GM18502 (cell line): ENCODE measurements around the gene NUP42.

Experiments
- ATAC-seq: cut with Tn5 transposase; IDR thresholded peaks from one replicate; pipeline ENCODE4 v1.9.1; 2021; ENCODE audit warnings: mild to moderate bottlenecking; ENCODE audit not compliant: unreplicated experiment, poor library complexity

Gene NUP42

GRCh38 chr7:23228412-23228811 is 46.6 kb downstream of the NUP42 start:
- ATAC-seq: no peak

GRCh38 chr7:23230641-23231101 is 48.8 kb downstream of the NUP42 start:
- no peak for ATAC-seq

- no peak for ATAC-seq
Measured at GRCh38 chr7:23232966-23233365, 51.1 kb downstream of the NUP42 start.

DNA sequence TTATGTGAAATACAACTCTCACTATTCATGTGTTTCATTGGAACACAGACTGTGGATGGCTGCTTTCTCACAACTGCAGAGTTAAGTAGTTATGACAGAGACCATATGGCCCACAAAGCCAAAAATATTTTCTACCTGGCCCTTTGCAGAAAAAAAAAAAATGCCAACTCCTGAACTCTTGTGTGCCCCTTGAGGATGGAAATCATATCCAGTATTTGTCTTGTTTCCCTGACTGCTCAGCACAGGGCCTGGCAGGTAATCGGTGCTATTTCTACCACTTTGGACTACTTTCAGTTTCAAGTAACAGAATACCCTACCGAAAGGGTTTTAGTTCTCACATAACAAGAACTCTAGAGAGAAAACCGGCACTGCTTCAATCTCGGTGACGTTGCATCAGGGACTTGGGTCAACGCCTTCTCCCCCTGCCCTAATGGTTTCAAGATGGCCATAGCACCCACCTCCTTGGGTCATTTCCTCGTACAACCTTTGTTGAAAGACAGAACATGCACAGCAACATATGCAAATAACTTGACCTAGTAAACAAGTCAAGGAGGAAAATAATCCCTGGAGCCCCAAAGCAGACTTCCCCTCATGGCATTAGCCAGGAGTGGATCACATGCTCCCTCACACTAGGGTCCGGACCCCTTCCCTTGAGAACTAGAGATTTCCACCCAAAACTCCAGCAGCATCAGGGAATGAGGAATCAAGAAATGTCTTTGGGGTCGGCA is 52.9 kb downstream of the NUP42 start:
- ATAC-seq: peak; percentile 76

DNA sequence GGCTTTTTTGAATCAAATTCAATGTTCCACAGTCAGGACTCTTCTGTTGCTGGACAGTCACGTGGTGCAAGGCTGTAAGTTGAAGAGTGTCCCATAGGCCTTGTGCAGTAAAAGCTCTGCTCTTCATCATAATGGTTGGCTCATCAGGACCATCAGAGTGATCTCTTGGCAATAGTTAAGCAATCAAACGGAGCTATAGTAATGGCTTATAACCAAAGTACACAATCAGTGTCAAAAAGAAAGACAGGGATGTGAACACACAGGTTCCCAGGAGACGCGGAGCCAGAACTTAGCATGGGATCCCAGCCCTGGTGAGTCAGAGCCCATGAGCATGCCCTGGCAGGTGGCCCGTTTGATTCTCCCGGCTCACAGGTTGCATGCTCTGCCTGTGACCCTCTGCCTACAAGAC is 54.0 kb downstream of the NUP42 start:
- ATAC-seq: no peak

DNA sequence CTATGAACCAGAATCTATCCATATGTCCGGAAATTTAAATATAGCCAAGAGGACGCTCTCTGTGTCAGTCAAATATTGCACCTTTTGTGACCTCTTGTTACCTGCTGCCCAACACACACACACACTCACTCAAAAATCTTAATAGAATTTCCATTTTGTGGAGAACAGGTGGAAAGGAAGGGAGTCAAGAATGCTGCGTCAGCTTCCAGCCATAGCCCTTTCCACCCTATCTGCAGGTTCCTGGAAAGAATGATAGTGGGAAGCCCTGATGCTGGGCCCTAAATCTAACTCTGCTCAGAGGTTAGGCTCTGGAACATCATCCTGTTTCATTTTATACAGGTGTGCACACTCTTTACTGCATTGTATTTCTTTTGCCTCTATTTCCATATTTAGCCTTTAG is 55.2 kb downstream of the NUP42 start:
- no peak for ATAC-seq

DNA sequence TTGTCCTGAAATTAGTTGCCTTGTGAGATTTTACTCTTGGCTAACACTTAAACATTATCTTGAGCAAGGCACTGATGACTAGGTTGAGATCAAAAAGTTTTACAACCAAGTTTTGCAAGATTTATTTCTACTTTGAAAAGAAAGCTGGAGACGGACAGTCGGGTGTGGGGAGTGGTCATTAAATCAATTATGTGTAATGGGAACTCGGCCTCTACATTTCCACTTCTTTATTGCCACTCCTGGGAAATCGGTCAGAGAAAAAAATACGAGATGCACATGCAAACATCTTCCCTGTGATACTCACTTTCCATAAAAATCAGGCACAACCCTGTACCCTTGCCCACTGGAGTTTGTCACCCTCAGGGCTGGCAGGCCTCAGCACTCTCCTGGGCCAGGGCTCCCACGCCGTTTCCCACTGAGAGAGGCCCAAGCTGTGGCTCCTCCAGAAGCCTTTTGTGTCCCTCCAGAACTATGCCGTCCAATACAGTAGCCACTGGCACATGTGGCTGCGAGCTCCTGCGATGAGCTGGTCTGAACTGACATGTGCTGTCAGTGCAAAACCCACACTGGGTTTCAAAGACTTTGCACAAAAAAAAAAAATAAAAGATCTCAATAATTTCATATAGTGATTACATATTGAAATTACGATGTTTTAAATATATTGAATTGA is 57.3 kb downstream of the NUP42 start:
- no peak for ATAC-seq

- ATAC-seq: no peak
Measured at GRCh38 chr7:23239698-23240097, 57.9 kb downstream of the NUP42 start.

GRCh38 chr7:23242321-23242720 is 60.5 kb downstream of the NUP42 start:
- no peak for ATAC-seq

DNA sequence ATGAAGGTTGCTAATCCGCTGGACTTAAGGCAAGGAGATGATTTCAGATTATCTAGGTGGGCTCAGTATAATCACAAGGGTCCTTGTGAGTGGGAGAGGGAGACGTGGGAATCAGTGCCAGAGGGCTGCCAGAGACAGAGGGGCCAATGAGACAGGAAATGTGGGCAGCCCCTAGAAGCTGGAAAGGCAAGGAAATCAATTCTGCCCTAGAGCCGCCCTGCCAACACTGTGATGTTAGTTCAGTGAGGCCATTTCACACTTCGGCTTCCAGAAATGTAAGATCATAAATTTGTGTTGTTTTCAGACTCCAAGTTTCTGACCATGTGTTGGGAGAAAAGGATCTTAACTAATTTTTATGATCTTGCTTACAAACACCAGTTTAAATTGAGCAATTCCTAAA is 61.1 kb downstream of the NUP42 start:
- no peak for ATAC-seq

- ATAC-seq: no peak
Measured at GRCh38 chr7:23246555-23246954, 64.7 kb downstream of the NUP42 start, which contains the start of gene GPNMB. Gene GPNMB (plus strand): TSS chr7:23246775. CDS start chr7:23246858, 83 bp downstream.

DNA sequence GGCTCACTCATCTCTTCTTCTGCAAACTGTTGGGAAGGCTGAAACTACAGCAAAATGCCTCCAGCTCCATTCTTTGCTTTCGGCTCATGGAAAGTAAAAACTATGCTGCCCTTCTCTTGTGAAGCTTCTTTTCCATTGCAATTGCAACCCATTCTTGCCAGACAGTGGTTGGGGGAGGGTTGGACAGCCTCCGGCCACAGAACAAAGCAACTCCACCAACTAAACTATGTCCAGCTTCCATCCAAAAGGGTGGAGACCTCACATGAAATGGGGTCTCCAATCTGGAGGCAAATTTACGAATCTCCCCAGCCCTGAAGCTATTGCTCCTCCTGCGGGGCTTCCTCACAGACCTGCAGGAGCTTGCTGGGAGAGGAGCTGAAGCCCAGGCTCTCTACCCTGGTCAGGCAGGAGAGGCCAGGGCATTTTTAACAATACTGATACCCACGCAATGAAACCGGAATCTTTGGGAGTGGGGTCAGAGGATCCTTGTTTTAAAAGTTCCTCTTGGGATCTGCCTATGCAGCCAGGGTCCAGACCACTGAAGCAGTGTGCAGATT is 65.3 kb downstream of the NUP42 start:
- ATAC-seq: no peak

DNA sequence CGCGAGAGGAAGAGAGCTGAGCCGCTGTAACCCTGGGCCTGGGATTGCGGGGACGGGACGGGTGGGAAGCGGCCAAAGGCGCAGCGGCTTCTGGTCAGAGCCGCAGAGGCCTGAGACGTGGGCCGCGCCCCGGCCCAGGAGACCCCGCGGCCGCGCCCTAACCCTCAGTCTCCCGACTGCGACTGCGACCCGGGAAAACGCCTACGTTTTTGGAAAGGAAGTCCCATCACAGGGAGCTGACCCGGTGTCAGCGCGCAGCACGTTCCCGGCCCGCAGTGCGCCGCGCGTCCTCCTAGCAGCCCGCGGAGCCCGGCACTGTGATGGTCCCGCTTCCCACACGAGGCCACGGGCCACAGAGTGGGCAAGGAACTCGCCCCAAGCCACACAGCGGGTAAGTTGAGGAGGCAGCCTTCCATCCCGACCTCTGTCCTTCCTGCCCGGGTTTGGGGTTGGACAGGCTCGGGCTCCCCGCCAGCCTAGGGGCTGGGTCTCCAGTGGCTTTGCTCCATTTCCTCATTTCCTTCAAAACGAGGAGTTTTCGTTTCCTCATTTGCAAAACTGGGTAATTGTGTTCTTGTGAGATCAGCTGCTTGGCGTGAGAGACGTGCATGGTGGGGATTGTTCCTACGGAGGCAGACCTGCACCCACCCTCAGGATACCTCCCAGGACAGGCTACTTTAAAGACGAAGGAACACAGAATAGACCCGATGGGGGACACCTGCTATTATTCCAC is 65.9 kb downstream of the NUP42 start:
- ATAC-seq: peak; percentile 62

DNA sequence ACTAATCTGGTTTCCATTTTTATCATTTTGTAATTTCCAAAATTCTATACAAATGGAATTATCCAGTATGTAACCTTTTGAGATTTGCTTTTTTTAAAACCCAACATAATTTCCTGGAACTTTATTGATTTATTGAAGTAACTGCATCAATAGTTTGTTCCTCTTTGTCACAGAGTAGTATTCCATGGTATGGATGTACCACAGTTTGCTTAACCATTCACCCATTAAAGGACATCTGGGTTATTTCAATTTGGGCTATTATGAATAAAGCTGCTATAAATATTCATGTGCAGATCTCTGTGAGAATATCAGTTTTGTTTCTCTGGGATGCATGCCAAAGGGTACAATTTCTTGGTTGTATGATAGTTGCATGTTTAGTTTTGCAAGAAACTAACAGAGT is 67.6 kb downstream of the NUP42 start:
- ATAC-seq: no peak
